GM20000 (cell line): ENCODE measurements around the gene TIMM22.
"Not testable (repeated sequence)": the region's sequence is repeated elsewhere in the genome, so short reads cannot be mapped to it uniquely, and the experiment has no call there.

Experiments used
- DNase-seq: peaks from one replicate; pipeline ENCODE4 v3.0.0; 2012; ENCODE audit warnings: low spot score
- CTCF ChIP-seq: IDR thresholded peaks from 2 replicates; pipeline ENCODE4 v1.5.1; 2012; ENCODE audit warnings: mild to moderate bottlenecking, control low read depth; ENCODE audit errors: extremely low read depth, missing control alignments

The TIMM22 gene

GRCh38 chr17:1038459-1039122 is 41.7 kb downstream of the TIMM22 start:
- DNase-seq = no peak
- no peak for TF ChIP-seq CTCF

DNA sequence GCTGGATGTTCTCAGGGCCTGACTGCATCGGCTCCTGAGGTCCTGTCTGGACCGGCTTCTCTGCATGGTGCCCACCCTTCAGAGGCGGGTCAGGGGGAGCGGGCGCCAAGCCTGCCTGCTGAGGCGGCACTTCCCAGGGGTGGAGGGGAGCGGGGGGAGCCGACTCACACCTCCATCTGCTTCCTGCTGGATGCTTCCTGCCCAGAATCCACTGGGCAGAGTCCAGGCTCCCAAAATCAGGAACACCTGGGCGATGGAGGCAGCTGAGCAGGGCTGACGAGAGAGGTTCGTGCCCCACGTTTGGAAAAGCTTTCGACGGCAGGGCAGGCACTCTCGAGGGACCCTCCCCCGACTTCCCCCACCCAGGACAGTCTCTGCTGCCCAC is 42.2 kb downstream of the TIMM22 start:
- DNase-seq = no peak
- no peak for TF ChIP-seq CTCF

DNA sequence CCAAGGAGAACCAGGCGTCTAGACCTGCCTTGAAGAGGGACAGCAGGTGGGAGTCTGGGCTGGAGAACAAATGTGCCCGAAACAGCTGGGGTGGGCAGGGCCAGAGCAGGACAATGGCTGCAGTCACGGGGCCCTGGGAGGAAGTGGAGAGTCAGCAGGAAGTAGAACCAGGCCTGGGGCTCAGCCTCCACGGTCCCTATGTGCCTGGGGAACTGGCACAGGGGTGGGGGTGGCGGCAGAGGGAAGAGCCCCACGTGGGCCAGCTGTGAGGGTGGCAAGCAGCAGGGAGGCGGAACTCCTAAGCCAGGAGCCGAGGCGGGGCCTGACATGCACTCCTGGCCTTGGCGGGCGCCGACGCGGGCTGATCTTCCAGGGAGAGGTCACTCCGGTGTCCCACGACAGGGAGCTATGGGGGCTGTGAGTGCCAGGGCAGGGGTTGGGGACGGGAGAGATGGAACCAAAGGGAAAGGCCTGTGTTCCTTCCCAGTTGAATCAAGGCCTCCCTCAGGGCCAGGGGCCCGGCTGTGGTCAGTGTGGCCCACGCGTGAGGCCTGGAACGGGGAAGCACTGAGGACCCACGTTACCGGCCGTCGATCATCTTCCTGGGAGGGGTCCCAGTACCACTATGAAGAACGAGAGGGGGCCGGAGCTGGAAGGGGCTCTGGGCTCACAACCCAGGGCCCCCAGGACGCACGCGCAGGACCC is 42.7 kb downstream of the TIMM22 start:
- no peak for DNase-seq
- no peak for TF ChIP-seq CTCF

DNA sequence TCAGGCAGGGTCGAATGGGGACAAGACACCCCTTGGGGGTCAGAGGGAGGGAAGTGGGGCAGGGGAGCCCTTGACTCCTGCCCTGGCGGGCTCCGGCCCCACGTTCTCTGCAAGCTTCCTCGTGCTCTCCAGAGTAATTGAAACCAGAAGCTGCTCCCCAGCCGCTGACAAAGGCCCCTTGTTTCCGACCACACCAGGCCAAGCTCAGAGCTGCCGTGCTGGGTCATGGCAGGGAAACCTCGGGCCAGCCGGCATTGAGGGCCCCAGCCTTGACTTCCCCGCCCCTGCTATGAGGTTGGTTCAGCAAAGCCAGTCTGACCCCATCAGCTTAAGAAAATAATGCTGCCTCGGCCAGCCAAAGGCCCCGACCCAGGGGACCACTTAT is 43.3 kb downstream of the TIMM22 start:
- no peak for TF ChIP-seq CTCF
- no peak for DNase-seq

- TF ChIP-seq CTCF = no peak
- no peak for DNase-seq
Measured at GRCh38 chr17:1041746-1042145, 44.8 kb downstream of the TIMM22 start.

DNA sequence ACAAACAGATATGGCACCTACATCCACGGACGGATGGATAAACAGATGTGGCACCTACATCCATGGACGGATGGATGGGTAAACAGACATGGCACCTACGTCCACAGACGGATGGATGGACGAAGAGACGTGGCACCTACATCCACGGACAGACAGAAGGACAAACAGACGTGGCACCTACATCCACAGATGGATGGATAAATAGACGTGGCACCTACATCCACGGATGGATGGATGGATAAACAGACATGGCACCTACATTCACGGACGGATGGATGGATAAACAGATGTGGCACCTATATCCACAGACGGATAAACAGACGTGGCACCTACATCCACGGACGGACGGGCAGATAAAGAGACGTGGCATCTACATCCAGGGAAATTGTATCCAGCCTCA is 45.6 kb downstream of the TIMM22 start:
- no peak for DNase-seq
- no peak for TF ChIP-seq CTCF

GRCh38 chr17:1043601-1044251 is 46.8 kb downstream of the TIMM22 start:
- DNase-seq = no peak
- TF ChIP-seq CTCF = no peak

- DNase-seq = not testable (repeated sequence)
Measured at GRCh38 chr17:1044387-1045009, 47.6 kb downstream of the TIMM22 start.
